GM18508 (cell line): ENCODE measurements around the gene BORCS6.
"Not testable (repeated sequence)": the region's sequence is repeated elsewhere in the genome, so short reads cannot be mapped to it uniquely, and the experiment has no call there.

Experiments
- ATAC-seq: cut with Tn5 transposase; IDR thresholded peaks from one replicate; pipeline ENCODE4 v1.9.1; 2021; ENCODE audit warnings: moderate number of reproducible peaks; ENCODE audit not compliant: insufficient read depth, unreplicated experiment

BORCS6 gene

GRCh38 chr17:8175795-8176196 lies 14.2 kb downstream of the BORCS6 start:
- no peak for ATAC-seq

- no peak for ATAC-seq
Observed at GRCh38 chr17:8173871-8174322, 16.1 kb downstream of the BORCS6 start.

- ATAC-seq = peak; percentile 56
Observed at GRCh38 chr17:8173056-8173870, 16.7 kb downstream of the BORCS6 start.

GRCh38 chr17:8170186-8170585 lies 19.8 kb downstream of the BORCS6 start:
- not testable (repeated sequence) for ATAC-seq

GRCh38 chr17:8167526-8167925 lies 22.5 kb downstream of the BORCS6 start:
- no peak for ATAC-seq

- no peak for ATAC-seq
Observed at GRCh38 chr17:8166731-8167130, 23.2 kb downstream of the BORCS6 start.

GRCh38 chr17:8164815-8165131 lies 25.2 kb downstream of the BORCS6 start:
- ATAC-seq = no peak

GRCh38 chr17:8163978-8164814 lies 25.8 kb downstream of the BORCS6 start:
- no peak for ATAC-seq

GRCh38 chr17:8162997-8163977 lies 26.7 kb downstream of the BORCS6 start:
- ATAC-seq = no peak

GRCh38 chr17:8162233-8162996 lies 27.6 kb downstream of the BORCS6 start, which contains the start of gene VAMP2:
VAMP2 (minus strand) TSS chr17:8162948; CDS start chr17:8162879, 69 bp downstream.
- no peak for ATAC-seq

- no peak for ATAC-seq
Observed at GRCh38 chr17:8161289-8162232, 28.4 kb downstream of the BORCS6 start.

- ATAC-seq = no peak
Observed at GRCh38 chr17:8160741-8161221, 29.2 kb downstream of the BORCS6 start.

- ATAC-seq = no peak
Observed at GRCh38 chr17:8160224-8160577, 29.8 kb downstream of the BORCS6 start.

GRCh38 chr17:8159459-8160223 lies 30.3 kb downstream of the BORCS6 start:
- ATAC-seq = no peak

GRCh38 chr17:8159032-8159400 lies 31.0 kb downstream of the BORCS6 start:
- ATAC-seq = no peak

GRCh38 chr17:8158267-8159031 lies 31.5 kb downstream of the BORCS6 start:
- no peak for ATAC-seq
